GM19035 (cell line): ENCODE results near the gene ATXN7L1.
"Not testable (repeated sequence)": the region's sequence is repeated elsewhere in the genome, so short reads cannot be mapped to it uniquely, and the experiment has no call there.

ENCODE experiments used
- ATAC-seq: cut with Tn5 transposase; IDR thresholded peaks from one replicate; pipeline ENCODE4 v1.9.1; 2021; ENCODE audit not compliant: unreplicated experiment

The ATXN7L1 gene

DNA sequence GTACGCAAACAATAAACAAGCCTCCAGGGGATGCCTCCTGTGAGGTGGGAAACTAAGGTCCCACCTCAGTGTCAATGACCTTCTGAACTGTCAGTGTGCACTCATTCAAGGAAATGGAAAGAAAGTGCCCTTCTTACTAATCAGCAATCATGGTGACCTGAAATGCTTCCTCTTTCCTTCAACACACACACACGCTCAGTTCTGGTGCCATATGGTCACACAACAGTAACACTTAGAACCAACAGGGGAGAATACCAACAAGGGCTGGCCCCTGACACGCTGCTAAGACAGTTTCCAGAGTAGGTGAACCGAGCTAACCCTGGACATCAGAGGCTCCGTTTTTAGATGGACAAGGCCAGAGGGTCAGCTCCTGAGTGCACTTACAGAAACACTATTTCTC lies 253.0 kb downstream of the ATXN7L1 start:
- ATAC-seq = no peak

DNA sequence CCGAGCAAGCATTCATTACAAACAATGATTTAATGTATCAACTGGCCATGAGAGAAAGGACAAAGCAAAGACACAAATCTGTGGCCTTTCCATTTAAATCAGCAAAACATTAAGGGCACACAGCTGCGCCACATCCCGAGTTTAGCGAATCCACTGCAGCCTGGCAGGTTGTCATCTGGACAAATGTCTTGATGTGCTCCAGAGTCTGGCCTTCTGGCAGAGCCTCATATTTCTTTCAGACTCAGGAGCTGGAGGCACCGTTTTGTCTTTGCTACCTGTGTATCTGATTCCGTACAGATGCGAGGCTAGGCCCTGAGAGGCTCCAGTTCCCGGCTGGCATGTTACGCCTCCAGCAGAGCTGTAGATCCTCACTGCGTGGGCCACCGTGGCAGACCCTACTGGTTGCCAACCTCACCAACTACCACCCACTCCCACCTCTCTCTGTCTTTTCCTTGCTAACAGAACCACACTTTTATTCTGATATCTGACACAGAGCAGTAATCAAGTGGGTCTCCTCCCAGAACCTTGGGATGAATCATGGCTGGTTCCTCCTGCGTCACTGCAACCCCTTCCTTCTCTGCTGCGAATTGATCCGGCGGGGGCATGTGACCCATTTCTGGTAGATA lies 254.2 kb downstream of the ATXN7L1 start:
- ATAC-seq = no peak

DNA sequence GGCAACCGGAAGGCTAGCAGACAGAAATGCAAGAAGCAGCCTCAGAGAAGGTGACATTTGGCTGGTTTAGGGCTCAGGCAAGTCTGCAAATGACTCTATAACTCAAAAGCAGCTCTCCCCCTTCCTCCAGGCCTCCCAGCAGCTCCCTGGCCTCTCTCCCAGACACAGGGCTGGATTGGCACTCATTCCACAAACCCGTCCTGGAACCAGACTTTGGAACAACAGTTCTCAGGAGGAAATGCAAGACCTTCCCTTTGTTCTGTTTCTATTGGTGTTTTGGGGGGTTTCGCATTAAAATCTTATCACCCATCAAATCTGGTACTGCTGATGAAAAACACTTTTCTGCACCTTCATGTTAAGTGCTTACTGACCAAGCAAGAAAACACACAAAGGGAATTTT lies 254.8 kb downstream of the ATXN7L1 start:
- ATAC-seq = no peak

DNA sequence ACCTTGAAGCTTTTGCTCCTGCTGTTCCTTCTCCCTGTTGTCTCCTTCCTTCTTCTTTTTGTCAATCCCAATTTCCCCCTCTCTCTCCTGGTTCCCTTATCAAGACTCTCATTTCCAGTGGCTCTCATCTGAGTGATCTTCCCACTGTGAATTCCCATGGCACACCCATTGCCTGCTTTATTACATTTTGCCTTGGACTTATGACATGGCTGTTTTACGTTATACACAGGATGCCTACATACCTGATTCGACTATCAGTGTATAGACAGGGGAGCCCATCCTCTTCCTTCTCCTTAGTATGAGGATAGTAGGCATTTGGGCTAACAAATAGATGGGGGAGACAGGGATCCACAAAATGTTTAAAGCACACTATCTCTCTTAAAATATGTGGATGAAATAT lies 255.2 kb downstream of the ATXN7L1 start:
- ATAC-seq = no peak

DNA sequence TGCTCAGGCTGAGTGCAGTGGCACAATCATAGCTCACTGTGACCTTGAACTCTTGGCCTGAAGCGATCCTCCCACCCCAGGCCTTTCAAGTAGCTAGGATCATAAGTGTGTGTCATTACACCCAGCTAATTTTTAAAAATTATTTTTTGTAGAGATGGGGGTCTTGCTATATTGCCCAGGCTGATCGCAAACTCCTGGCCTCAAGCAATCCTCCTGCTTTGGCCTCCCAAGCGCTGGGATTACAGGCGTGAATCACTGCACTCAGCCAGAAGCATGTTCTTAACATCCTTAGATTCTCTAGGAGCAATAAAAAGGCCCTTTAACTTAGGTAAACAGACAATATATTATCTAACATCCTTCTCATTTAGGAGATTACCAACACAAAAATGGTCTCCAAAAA lies 256.8 kb downstream of the ATXN7L1 start:
- no peak for ATAC-seq

DNA sequence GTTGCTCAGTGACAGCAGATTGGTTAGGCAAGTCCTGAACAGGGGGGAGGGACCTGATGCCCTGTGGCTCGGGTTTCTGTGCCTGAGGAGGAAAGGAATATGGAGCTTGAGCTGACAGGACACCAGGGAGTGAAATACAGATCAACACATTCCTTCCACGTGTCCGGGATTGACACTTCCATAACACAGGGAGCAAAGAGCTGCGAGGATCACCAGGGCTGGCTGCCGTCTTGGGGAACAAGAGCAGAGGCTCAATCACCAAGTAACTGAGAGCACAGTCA lies 258.4 kb downstream of the ATXN7L1 start:
- ATAC-seq = no peak

DNA sequence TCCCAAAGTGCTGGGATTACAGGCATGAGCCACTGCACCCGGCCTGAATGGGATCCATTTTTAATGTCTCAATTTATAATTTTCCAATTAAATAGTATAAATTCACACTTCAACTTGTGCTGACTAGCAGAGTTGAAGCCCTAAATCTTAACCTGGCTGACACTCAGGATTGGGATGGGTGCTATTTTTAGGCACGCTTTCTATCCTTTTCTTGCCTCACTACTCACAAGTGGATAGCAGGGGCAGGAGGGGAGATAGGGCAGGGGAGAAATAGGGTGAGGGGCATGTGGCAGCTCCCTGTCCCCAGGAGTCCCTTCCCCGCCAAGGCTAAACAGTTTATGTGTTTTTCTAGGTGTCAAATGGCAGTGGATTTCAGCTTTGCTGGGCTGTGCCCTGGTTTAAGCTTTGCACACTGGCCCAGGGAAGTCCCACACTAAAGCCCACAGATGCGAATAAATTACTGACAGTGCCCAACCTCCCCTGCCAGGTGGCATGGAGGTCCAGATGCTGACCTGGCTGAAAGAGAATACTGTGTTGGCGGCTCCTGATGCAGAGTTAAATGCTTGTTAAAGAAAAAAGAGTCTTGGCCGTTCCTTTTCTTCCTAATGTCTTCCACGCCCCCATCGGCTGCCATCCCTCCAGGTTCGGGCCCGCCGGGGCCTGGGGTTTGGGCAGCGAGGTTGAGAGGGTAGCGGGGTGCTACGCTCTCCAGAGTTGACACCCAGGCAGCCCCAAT lies 259.0 kb downstream of the ATXN7L1 start:
- ATAC-seq = no peak

DNA sequence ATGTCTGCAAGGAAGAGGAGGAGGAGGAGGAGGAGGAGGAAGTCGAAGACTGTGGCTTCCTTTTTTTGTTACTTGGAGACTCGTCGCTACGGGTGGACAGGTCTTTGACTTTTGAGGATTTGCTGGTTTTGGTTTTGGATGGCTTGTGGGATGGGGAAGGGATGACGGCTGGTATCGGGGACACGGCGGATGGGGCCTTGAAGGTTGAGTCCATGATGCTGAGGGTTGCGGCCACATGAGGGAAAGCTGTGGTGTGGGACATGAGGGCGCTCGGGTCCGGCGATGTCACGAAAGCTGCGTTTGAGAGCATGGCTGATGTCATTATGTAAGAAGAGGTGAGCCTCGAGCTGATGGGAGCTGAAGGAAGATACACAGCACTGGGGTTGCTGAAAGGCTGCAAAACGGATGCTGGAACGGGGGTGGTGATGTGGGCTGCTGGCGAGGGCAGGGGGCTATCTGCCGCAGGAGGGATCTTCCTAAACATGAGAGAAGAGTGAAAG lies 262.0 kb downstream of the ATXN7L1 start:
- ATAC-seq = no peak

DNA sequence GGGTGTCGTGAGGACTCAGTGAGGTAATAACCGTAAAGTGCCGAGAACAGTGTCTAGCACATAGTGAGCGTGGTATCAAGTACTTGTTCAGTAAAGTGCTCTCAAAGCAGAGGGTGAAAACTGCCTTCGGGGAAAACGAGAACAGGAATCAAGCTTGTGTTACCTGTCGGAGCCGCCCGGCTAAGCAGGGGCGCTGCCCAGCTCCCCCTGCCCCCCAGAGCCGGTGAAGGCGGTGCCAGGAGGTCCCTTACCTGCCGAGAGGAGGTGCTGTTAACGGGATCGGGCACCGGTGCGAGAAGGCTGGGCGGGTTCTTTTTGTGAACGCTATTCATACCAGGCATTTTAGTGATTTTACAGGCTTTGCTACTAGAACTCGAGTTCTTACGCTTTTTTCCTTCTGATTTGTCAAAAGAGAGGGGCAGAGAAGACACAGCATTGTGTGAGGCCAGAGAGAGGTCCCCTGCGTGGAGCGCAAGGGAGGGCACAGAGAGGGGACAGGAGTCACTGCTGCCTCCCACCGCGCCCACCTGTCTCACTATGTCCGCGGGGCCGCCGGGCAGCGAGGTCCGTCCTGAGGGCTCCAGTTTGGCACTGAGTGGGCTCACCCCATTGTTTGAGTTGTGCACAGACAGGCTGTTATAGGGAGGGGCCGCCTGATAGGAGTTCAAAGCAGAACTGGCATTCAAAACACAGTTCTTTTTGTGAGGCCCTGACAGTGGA lies 262.6 kb downstream of the ATXN7L1 start:
- ATAC-seq = no peak

DNA sequence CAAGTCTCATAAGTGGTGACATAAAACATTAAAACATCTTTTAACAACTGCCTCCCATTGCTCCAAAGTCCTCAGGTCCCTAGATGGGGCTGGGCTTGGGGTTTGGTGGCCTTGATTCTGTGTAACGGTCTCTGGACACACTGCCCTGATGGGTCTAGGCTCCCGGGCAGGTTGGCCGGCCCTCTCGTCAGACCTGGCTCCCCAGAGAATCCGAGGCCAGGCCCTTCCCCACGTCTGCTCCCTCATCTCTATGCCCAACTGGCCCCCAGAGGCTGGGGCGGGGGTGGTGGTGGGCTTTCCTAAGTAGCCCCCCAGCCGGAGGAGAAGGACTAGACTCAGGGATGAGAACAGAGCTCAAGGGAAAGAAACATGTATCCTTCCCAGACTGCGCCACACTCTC lies 263.6 kb downstream of the ATXN7L1 start:
- ATAC-seq = no peak

DNA sequence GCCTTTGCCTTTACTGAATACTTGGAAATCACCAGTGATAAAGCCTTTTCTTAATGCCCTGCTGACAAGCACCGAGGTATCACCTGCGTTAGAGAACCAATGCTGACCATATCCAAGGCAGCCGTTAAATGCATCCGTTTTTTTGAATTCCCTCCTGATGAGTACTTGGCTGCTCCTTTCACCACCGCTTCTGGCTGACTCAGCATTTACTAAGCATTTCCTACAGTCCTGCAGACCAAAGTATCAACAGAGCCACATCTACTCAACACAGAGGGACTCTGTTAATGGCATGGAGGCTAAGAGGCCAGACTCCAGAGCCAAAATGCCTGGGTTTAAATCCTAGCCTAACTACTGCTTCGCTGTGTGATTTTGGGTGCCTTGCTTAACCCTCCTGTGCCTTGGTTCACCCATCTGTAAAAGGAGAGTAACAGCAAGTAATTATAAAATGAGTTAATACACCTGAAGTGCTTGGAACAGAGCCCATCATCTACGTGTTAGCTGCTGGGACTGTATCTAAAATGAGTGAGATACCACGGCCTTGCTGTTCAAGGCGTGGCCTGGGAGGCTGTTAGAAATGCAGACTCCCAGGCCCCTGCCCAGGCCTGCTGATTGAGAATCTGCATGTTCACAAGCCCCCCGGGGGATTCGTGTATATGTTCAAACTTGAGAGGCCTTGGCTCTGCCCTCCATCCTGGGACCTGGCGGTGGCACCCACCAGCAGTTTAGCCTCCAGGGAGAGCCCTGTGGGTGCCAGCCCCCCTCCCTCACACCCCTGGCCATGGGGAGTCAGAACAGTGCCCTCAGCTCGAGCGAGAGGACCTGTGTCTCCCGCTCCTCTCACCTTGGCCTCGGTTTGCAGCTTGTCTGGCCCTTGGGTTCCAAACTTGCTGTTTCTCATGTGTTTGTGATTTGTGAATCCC lies 264.3 kb downstream of the ATXN7L1 start:
- ATAC-seq = no peak

DNA sequence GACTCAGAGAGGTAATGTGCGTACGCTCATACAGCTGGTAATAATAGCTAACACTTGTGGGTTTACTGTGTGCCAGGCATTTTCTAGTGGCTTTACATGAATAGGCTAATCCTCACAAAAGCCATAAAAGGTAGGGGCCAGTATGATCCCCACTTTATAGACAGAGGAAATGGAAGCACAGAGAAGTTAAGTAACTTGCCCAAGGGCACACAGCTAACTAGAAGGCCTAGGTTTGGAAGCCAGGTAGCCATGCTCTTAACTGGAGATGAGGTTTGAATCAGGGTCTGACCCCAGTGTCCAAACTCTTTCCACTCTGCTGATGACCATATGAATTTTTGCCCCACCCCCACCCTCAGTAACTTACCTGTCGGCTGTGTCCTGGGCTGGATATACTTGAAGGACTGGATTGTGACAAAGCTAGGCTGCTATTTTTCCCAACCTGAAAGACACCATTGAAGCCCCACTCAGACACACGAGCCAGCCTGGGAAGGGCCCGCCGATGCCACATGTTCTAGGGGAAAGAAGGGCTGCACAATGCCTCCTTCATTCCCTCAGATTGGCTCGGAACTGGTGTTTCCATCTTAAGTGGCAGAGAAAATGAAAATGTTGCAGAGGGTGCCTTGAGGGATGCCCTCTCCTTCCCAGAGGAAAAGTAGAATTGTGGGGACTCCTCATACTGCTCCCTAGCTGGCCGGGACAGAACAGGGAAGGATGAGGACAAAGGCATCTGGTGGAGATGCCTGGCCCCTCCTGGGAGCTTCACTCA lies 266.1 kb downstream of the ATXN7L1 start:
- no peak for ATAC-seq

DNA sequence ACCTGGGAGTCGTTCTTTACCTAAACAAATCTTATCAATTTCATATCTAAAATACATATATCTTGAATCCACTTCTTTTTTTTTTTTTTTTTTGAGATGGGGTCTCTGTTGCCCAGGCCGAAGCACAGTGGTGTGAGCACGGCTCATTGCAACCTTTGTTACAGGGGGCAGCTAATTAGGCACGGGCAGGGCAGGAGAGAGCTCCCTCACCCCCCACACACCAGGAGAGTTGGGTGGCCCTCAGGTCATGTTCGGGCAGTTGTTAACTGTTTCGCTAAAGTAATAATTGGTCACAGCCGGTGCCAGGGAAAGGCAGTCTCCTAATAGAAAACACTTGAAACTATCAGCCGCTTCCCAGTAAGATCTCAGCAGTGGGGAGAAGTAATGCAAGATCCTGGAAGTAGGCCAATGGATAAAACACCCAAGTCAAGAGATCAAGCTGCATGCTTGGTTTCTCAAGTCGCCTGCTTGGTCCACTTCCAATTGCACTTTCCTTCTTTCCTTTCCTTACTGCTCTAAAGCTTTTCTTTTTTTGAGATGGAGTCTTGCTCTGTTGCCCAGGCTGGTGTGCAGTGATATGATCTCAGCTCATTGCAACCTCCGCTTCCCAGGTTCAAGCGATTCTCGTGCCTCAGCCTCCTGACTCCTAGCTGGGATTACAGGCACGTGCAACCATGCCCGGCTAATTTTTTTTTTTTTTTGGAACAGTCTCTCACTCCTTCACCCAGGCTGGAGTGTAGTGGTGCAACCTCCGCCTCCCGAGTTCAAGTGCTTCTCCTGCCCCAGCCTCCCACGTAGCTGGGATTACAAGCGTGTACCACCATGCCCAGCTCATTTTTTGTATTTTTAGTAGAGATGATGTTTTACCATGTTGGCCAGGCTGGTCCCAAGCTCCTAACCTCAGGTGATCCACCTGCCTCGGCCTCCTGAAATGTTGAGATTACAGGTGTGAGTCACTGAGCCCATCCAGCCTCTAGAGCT lies 273.8 kb downstream of the ATXN7L1 start:
- ATAC-seq = no peak

DNA sequence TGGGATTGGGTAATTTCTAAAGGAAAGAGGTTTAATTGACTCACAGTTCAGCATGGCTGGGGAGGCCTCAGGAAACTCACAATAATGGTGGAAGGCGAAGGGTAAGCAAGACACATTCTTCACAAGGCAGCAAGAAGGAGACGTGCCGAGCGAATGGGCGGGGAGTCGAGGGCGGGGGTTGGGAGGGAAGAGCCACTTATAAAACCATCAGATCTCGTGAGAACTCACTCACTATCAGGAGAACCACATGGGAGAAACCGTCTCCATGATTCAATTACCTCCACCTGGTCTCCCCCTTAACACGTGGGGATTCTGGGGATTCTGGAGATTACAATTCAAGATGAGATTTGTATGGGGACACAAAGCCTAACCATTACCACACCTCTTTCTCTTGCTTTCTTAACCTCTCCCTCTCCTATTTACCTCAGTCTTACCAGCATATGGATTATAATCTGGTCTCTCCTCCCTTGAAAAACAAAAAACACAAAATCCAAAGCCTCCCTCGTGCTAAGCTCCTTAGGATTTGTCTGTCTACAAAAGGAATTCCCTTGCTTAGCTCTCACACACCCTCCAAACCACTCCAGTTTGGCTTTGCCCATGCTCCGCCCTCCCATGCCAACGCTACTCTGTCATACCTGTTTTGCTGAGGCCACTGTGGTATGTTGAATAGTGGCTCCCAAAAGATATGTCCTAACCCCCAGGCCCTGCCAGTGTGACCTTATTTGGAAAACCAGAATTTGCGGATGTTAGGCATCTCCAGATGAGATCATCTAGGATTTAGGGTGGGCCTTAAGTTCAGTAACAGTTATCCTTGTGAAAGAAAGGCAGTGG lies 275.5 kb downstream of the ATXN7L1 start:
- ATAC-seq = no peak

DNA sequence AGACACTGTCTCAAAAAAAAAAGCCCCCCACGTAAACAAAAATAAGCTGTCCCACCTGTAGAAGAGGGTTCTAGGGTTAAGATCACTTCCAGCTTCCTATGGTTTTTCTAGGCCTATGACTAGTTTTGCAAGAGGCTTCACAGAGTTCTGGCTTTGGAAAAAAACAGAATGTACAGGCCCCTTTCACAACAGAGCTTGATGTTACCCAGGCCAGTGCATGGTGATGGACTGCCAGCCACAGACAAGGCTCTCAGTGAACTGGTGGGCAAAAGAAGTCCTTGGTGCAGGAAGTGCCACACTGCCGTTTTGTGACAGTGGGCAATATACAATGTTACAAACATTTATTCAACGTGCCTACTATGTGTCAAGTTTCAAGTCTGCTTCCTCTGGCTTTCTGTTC lies 276.8 kb downstream of the ATXN7L1 start:
- ATAC-seq = no peak

DNA sequence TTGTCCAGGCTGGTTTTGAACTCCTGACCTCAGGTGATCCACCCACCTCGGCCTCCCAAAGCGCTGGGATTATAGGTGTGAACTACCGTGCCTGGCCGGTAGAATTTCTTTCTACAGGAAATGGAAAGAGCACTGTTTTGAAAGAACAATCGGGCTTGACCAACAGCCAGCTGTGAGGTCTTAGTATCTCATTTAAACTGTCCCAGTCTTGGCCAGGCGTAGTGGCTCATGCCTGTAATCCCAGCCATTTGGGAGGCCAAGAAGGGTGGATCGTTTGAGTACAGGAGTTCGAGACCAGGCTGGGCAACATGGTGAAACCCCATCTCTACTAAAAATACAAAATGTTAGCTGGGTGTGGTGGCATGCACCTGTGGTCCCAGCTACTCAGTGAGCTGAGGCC lies 277.3 kb downstream of the ATXN7L1 start:
- ATAC-seq = not testable (repeated sequence)

DNA sequence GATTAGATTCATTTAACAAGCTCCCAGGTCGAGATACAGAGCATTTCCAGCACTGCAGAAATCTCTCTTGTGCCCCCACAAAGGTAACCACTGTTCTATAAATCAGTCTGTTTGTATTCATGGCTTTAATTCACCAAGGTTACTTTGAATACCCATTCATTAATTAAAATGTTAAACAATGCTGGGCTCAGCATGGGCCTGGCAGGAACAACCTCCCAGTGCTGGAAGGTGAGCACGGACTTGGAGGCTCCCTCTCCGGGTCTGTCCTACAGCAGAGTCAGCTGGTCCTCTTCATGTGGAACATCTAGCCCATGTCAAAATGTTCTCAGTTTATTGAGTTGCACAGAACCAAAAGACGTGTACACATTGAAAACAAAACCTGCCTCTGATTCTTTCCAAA lies 279.5 kb downstream of the ATXN7L1 start:
- ATAC-seq = no peak

DNA sequence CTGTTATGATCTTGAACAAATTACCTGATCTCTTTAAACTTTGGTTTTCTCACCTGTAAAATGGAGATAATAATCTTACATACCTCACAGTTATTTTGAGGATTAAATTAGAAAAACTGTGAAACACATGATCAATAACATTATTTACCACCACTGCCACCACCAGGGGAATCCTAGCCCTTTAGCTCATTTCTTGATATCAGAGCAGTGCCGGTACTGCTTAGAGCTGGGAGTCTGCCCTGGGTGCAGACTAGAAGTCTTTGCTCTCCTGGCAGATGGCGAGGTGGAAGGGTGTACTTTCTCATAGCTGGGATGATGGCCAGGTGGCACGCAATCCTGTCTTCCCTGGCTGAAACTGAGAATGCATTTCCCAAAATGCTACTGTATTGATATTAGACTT lies 282.4 kb downstream of the ATXN7L1 start:
- no peak for ATAC-seq
